ENCODE measurements around the gene CYP2J2.

DNA sequence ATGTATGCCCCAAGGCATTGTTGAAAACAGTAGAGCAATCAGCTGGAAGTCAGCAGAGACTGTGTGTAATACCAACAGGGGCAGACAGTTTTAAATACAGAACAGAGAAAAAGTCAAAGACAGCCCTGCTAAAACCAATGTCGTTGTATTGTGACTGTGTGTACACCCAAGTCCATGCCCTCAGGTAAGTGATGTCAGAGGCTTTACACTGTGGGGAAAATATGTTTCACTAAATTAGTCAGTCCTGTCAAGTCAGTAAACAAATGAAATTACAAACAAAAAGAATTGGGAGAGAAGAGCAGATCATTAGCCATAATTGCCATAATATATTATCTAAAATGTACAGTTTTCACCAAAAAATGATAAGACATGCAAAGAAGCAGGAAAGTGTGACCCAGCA, 2.4 kb upstream of the CYP2J2 start:
- TF ChIP-seq POLR2A (IDR thresholded peaks at IDR 0.05): no peak
- TF ChIP-seq, protein P1, sequence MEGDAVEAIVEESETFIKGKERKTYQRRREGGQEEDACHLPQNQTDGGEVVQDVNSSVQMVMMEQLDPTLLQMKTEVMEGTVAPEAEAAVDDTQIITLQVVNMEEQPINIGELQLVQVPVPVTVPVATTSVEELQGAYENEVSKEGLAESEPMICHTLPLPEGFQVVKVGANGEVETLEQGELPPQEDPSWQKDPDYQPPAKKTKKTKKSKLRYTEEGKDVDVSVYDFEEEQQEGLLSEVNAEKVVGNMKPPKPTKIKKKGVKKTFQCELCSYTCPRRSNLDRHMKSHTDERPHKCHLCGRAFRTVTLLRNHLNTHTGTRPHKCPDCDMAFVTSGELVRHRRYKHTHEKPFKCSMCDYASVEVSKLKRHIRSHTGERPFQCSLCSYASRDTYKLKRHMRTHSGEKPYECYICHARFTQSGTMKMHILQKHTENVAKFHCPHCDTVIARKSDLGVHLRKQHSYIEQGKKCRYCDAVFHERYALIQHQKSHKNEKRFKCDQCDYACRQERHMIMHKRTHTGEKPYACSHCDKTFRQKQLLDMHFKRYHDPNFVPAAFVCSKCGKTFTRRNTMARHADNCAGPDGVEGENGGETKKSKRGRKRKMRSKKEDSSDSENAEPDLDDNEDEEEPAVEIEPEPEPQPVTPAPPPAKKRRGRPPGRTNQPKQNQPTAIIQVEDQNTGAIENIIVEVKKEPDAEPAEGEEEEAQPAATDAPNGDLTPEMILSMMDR (IDR thresholded peaks at IDR 0.05 in 4 of 5, conservative IDR thresholded peaks at IDR 0.05 in 1 of 5): no peak
